Heart left ventricle (tissue), 13 donors: ENCODE data around the gene STIM2.

ENCODE experiments used
- POLR2A ChIP-seq, 2 donors: fragments of 450-650 bp; IDR thresholded peaks; one replicate each; pipeline ENCODE4 v1.6.1; 2017; ENCODE audit warnings: antibody characterized with exemption in 2 of 2, mild to moderate bottlenecking in 2 of 2, moderate library complexity in 2 of 2
- TF ChIP-seq, protein P1 (sequence below), 12 donors: fragments of 200-600 bp; sonication (generic) in 4 of 12; IDR thresholded peaks; one replicate each; pipeline versions ENCODE4 v1.5.0 to v1.8.0; 2018 to 2022; ENCODE audit warnings: antibody characterized with exemption in 12 of 12, mild to moderate bottlenecking in 5 of 12
- donor health status: ischemic (EF 13 %, LVEDD 7.1; RV severe dilation, severe dysfunction).
- donor health status: DM: no; HTN: yes; CAD: no.
- donor health status: DM: no; HTN: no; CAD: no.
- donor health status: ischemic (EF 25% LVEDD 6.9; RV normal size, moderate dysfunction).
- donor health status: ischemic (EF 25% LVEDD 5.7; RV mildly dilated, moderate dysfunction).
- donor health status: ischemic (EF 35%, LVEDD 5.7; RV mildly dilated, moderate dysfunction).
- donor health status: nonischemic (EF 11% LVEDD 7.7; RV severe dilation, severe dysfunction).
- donor health status: DM: yes; HTN: yes; CAD: no.
- donor health status: PGD.
- donor health status: ischemic (EF 29% LVEDD 5.4; RV normal size, mild dysfunction).
- donor health status: nonischemic (EF 23%, LVEDD 6.1; RV moderate dilation, normal function).

DNA sequence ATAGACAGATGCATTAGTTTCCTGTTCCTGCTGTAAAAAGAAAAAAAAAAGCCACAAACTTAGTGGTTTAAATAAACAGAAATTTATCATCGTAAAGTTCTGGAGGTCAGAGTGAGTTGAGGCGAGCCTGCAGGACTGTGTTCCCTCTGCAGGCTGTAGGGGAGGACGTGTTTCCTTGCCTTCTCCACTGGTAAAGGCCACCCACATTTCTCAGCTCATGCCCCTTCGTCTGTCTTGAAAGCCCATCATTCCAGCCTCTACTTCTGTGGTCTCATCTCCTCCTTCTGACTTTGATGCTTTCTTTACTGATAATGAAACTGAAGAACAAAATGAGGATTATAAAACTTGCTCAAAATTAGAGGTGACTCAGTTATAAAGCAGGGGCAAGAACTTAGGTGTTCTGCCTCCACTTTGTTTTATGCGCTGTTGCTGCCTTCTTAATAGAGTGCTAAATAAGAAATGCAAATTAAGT lies 143.0 kb downstream of the STIM2 start:
- TF ChIP-seq, protein P1, sequence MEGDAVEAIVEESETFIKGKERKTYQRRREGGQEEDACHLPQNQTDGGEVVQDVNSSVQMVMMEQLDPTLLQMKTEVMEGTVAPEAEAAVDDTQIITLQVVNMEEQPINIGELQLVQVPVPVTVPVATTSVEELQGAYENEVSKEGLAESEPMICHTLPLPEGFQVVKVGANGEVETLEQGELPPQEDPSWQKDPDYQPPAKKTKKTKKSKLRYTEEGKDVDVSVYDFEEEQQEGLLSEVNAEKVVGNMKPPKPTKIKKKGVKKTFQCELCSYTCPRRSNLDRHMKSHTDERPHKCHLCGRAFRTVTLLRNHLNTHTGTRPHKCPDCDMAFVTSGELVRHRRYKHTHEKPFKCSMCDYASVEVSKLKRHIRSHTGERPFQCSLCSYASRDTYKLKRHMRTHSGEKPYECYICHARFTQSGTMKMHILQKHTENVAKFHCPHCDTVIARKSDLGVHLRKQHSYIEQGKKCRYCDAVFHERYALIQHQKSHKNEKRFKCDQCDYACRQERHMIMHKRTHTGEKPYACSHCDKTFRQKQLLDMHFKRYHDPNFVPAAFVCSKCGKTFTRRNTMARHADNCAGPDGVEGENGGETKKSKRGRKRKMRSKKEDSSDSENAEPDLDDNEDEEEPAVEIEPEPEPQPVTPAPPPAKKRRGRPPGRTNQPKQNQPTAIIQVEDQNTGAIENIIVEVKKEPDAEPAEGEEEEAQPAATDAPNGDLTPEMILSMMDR (IDR thresholded peaks at IDR 0.05), result no peak
- no peak for TF ChIP-seq POLR2A (IDR thresholded peaks at IDR 0.05)
